Activated T-cell treated with anti-CD3 and anti-CD28 coated beads for 24 hours (primary cell): ENCODE results near the gene ASIC4.

Source experiments
- DNase-seq: peaks from one replicate; pipeline ENCODE4 v3.0.0-alpha.2; 2020; ENCODE audit warnings: low read depth

Gene ASIC4

DNA sequence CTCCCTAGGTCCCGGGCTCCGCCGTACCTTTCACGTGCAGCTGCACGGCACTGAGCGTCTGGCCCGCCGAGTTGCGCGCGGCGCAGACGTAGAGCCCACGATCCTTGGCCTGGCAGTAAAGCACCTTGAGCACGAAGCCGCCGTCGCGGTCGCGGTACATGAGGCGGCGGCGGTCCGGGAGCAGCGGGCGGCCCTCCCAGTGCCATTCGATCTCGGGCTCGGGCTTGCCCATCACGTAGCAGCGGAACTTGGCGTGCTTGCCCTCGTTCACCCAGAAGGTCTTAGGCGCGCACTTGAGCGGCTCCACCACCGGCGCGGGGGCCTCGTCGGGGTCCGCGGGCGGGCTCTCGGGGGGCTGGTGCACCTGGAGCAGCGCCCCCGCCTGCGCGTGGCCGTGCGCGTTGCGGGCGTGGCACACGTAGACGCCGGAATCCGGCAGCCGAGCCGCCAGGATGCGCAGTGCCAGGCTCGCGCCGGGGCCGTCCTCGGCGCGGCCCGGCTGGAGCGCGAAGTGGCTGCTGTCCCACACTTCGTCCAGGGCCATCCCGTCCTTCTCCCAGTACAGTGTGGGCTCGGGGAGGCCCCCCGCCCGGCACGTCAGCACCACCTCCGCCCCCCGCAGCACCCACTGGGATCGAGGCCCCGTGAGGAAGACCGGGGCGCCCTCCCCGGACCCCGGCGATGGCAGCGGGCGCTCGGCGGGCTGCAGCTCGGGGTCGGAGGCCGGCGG, 56.1 kb downstream of the ASIC4 start:
- DNase-seq, result no peak

DNA sequence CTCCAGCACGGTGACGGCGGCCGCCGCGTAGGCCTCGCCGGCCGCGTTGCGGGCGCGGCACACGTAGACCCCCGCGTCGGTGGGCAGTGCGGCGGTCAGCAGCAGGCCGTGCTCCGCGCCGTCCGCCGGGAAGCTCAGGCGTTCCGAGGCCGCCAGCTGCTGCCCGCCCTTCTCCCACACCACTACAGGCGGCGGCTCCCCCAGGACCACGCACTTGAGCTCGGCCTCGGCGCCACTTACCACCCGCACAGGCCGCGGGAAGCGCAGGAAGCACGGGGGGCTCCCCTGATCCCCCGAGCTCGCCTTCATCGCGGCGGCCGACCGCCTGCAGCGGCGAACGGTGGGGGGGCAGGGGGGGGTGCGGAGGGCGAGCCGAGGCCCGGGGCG, 56.6 kb downstream of the ASIC4 start:
- DNase-seq, result no peak

GRCh38 chr2:219571311-219572236, 57.3 kb downstream of the ASIC4 start, which contains the start of gene OBSL1:
Gene OBSL1, minus strand, starts transcription at chr2:219571539. Its CDS starts 307 bp downstream, at chr2:219571232.
- no peak for DNase-seq

GRCh38 chr2:219572237-219573001, 58.1 kb downstream of the ASIC4 start, which contains the start of gene INHA:
Gene INHA, plus strand, starts transcription at chr2:219572310. Its CDS starts 65 bp downstream, at chr2:219572375.
- DNase-seq, result no peak

GRCh38 chr2:219573166-219573565, 58.9 kb downstream of the ASIC4 start:
- DNase-seq, result no peak

DNA sequence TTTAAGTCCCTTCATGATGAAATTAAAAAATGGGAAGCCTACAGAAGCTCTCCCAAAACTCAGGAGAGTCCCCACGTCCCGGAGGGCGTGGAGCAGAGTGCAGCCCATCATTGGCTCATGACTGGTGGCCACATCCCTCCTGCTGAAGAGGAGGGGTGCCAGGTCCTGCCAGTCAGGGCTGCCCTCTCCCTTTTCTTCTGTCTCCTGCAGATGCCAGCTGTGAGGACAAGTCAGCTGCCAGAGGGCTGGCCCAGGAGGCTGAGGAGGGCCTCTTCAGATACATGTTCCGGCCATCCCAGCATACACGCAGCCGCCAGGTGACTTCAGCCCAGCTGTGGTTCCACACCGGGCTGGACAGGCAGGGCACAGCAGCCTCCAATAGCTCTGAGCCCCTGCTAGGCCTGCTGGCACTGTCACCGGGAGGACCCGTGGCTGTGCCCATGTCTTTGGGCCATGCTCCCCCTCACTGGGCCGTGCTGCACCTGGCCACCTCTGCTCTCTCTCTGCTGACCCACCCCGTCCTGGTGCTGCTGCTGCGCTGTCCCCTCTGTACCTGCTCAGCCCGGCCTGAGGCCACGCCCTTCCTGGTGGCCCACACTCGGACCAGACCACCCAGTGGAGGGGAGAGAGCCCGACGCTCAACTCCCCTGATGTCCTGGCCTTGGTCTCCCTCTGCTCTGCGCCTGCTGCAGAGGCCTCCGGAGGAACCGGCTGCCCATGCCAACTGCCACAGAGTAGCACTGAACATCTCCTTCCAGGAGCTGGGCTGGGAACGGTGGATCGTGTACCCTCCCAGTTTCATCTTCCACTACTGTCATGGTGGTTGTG, 60.4 kb downstream of the ASIC4 start:
- no peak for DNase-seq

DNA sequence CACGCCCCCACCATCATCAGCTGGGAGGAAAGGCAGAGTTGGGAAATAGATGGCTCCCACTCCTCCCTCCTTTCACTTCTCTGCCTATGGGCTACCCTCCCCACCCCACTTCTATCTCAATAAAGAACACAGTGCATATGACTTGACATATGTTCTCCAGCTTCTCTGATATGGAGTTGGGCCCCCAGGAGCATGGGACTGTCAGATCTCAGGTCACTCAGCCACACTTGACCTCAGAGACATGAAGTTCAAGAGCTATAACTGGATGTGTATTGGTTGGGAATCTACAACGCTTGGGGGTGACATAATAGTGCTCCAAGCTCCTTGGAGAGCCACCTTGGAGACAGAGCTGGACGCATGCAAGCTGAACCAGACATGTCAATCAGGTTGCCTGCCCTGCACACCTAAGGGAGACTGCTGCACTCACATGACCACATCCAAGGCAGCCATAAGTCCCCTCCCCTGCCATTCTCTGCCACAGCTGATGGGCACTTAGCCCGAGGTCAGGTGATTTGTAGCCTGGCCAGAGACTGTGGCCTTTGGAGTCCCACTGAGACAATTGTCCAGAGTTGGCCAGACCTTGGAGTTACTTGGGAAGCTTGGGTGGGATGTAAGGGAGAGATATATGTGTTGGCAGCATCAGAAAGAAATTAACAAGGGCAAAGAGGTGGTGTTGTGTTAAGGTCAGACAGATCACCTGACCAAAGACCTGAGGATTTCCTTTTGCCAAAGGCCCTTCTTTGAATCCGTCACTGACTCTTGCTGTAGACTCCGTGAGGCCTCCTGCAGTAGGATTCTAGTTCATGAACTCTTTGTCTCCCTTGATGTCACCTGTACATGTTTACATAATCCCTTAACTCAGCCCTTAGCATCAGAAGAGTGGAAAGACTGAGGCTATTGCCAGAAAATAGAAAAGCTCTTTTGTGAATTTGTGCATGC, 61.6 kb downstream of the ASIC4 start:
- no peak for DNase-seq

DNA sequence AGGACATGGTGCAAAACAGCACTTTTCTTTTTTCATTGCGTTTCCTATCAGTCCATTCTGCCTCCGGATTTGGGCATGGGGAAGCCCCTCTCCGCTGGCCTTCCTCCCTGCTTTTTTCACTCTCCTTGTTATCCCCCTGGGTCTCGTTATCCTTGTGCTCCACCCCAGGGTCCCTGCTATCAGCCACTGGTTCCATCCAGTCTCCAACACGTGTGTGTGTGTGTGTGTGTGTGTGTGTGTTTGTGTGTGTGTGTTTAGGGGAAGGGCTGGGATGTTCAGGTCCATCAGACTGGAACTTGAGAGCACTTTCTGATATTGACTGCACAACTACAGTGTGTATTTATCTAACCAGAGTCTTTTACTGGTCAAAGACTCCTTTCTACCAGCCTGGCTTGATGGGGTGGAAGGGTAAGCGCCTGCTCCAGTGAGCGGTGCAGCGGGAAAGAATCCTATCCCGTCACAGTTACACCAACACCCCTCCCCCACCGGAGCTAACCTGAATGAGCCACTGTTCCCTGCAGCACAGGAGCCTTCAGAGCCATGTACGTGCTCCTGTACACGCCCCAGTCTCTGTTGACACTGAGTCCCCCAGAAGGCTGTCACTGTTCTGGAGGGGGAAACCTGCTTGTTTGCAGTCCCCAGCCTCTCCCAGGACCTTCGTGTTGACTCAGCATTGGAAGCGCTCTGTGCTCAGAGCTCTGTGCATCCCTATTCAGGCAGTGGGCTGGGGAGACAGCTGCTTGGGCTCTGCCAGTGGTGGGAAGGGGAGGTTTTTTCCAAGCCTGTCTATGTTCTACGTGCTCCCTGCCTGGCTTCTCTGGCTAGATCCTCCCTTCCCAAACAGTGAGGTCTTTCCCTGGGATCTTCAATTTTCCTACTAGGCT, 62.5 kb downstream of the ASIC4 start:
- DNase-seq, result no peak

DNA sequence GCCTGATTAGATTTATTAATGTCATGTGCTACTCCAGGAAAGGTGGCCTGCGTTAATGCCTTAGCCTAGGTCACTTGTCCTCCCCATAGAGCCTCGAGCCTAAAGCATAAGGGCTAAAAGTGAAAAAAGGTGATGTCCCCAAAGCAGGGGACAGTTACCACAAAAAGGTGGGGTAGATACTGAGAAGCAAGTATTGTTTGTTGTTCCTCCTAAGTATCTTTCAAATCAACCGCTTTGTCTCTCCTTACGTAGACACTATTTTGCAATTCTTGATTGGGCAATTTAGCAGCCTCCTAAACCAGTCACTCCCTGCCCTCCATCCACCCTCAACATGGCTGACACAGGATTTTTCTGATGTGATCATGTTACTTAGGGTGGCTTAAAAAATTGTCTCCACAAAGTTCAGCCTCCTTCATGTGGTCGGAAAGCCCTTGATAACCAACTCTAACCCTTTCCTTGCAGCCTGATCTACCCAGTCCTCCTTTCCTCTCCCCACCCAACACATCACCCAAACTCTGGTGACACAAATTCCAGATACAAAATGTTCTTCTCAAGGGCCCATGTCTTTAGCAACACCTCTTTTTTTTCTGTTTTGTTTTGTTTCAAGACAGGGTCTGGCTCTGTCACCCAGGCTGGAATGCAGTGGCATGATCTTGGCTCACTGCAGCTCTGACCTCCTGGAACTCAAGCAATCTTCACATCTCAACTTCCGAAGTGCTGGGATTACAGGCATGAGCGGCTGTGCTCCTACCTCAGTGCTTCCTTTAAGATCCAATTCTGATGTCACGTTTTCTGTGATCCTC, 64.7 kb downstream of the ASIC4 start:
- no peak for DNase-seq

DNA sequence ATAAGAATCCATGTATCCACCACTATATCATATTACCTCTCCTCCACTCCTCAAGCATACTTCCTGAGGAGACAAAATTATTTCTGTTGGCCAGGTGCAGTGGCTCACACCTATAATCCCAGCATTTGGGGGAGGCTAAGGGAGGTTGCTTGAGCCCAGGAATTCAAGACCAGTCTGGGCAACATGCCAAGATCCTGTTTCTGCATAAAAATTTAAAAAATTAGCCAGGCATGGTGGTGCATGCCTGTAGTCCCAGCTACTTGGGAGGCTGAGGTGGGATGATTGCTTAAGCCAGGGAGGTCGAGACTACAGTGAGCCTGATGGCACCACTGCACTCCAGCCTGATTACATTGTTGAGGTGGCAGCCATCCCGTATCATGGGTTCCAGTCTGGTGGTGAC, 67.1 kb downstream of the ASIC4 start:
- DNase-seq, result no peak
